ENCODE data around the gene REP15.
"Not testable (repeated sequence)": the region's sequence is repeated elsewhere in the genome, so short reads cannot be mapped to it uniquely, and the experiment has no call there.

The REP15 gene

DNA sequence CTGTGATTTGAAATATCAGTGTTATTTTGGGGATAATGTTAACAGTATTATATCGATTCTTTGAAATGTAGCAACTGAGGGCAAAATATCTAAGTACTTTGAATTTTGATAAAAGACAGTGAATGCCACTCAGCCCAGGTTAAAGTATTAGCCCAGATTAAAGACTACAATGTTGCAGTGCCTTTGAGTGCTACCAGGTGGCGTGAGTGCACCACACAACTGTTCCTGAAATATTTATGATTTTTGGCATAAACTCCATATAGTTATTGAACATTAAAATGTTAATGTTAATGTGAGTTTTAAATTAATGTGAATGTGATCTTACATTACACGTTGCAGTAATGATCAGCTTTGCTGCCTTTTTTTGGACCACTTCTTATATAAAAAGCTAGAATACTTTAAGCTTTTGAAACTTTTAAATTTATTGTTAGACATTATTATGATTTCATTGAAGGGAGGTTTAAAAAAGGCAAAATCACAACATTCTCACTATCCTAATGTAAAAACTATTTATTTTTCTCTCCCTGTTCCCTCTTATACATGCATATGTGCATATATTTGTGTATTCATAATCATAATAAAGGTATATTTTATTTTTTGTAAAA lies 36.9 kb downstream of the REP15 start:
- Histone ChIP-seq H3K9me3 (ENCODE audit: control insufficient read depth, low read depth, low read length) (no peaks in the 10 kb centered on the region), H3K4me3 (ENCODE audit: low read length) (no peak overlapping the region), H3K27ac (ENCODE audit: low read length) (no peak overlapping the region), H3K27me3 (ENCODE audit: control insufficient read depth, insufficient read depth, low read length) (no peaks in the 10 kb centered on the region), H3K9ac (ENCODE audit: low read length) (no peak overlapping the region), H3K36me3 (ENCODE audit: control insufficient read depth, low read depth, low read length) (peaks cover 31% of the 10 kb centered on the region), H3K4me1 (ENCODE audit: control insufficient read depth, low read depth, low read length) (no peaks in the 10 kb centered on the region)

DNA sequence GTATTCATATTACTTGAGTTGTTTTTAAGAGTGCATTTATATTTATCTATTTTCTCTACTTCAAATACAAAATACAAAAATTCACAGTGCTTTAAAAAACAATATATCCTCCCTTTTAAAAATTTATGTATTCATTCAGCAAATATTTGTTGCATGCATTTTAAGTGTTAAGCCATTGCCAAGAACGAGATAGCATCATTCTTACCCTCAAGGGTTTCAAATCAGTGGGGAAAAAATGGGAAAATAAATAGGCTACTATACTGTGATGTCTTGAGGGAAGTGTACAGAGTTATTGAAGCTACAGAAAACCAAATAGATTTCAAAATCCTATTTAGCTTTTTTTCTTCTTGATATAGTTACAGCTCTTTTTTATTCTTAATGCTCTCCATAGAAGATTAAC lies 37.5 kb downstream of the REP15 start:
- H3K9ac ChIP-seq (ENCODE audit: low read length) = no peak overlapping the region
- H3K27ac ChIP-seq (ENCODE audit: low read length) = no peak overlapping the region
- no peaks in the 10 kb centered on the region for H3K27me3 ChIP-seq (ENCODE audit: control insufficient read depth, insufficient read depth, low read length)
- peaks cover 28% of the 10 kb centered on the region for H3K36me3 ChIP-seq (ENCODE audit: control insufficient read depth, low read depth, low read length)
- no peak overlapping the region for H3K4me3 ChIP-seq (ENCODE audit: low read length)
- H3K4me1 ChIP-seq (ENCODE audit: control insufficient read depth, low read depth, low read length) = no peaks in the 10 kb centered on the region
- H3K9me3 ChIP-seq (ENCODE audit: control insufficient read depth, low read depth, low read length) = no peaks in the 10 kb centered on the region

DNA sequence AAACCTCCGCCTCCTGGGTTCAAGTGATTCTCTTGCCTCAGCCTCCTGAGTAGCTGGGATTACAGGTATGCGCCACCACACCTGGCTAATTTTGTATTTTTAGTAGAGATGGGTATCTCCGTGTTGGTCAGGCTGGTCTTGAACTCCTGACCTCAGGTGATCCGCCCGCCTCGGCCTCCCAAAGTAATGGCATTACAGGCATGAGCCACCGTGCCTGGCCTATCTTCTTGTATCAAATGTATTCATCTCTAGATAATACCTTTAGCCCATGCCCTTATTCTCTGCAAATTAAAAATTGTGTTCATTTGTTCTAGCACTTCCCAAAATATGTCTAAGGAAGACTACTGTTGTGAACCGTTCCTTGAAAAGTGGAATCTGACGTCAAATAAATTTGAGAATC lies 38.1 kb downstream of the REP15 start:
- not testable (repeated sequence) for H3K9me3 ChIP-seq (ENCODE audit: control insufficient read depth, low read depth, low read length); H3K27me3 ChIP-seq (ENCODE audit: control insufficient read depth, insufficient read depth, low read length); H3K9ac ChIP-seq (ENCODE audit: low read length); H3K4me3 ChIP-seq (ENCODE audit: low read length); H3K27ac ChIP-seq (ENCODE audit: low read length); H3K4me1 ChIP-seq (ENCODE audit: control insufficient read depth, low read depth, low read length)
- peaks cover 31% of the 10 kb centered on the region for H3K36me3 ChIP-seq (ENCODE audit: control insufficient read depth, low read depth, low read length)

DNA sequence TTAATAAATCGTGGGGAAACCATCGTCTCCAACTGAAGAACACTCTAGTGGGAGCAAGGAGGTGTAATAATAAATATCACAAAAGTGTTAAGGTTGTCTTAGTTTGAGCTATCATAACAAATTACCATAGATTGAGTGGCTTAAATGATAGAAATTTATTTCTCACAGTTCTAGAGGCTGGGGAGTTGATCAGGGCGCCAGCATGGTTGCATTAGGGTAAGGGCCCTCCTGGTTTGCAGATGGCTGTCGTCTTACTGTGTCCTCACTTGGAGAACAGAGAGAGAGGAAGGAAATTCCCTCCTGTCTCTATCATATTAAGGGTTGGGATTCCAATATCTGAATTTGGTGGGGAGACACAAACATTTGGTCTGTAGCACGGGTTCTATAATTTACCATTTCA lies 47.4 kb downstream of the REP15 start:
- no peak overlapping the region for H3K27ac ChIP-seq (ENCODE audit: low read length)
- no peaks in the 10 kb centered on the region for H3K4me1 ChIP-seq (ENCODE audit: control insufficient read depth, low read depth, low read length)
- H3K27me3 ChIP-seq (ENCODE audit: control insufficient read depth, insufficient read depth, low read length) = no peaks in the 10 kb centered on the region
- peaks cover 11% of the 10 kb centered on the region for H3K36me3 ChIP-seq (ENCODE audit: control insufficient read depth, low read depth, low read length)
- no peaks in the 10 kb centered on the region for H3K9me3 ChIP-seq (ENCODE audit: control insufficient read depth, low read depth, low read length)
- H3K9ac ChIP-seq (ENCODE audit: low read length) = no peak overlapping the region
- no peak overlapping the region for H3K4me3 ChIP-seq (ENCODE audit: low read length)

DNA sequence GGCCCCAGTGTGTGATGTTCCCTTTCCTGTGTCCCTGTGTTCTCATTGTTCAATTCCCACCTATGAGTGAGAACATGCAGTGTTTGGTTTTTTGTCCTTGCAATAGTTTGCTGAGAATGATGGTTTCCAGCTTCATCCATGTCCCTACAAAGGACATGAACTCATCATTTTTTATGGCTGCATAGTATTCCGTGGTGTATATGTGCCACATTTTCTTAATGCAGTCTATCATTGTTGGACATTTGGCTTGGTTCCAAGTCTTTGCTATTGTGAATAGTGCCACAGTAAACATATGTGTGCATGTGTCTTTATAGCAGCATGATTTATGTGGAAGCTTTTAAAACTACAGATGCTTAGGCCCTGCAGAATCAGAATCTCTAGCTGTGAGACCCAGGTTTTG lies 49.5 kb downstream of the REP15 start:
- not testable (repeated sequence) for H3K4me3 ChIP-seq (ENCODE audit: low read length); H3K36me3 ChIP-seq (ENCODE audit: control insufficient read depth, low read depth, low read length)

More for the DNA sequence above, 49.5 kb downstream of the REP15 start:
- not testable (repeated sequence) for H3K9ac ChIP-seq (ENCODE audit: low read length); H3K9me3 ChIP-seq (ENCODE audit: control insufficient read depth, low read depth, low read length); H3K4me1 ChIP-seq (ENCODE audit: control insufficient read depth, low read depth, low read length); H3K27ac ChIP-seq (ENCODE audit: low read length); H3K27me3 ChIP-seq (ENCODE audit: control insufficient read depth, insufficient read depth, low read length)

All from iPS-18a (cell line).